Measurements from ENCODE around the gene TNFAIP8L1. TPM values are rescaled to one million over a fixed set of nuclear protein-coding genes. Genes with fewer than 3 reads are reported as not detected.
"Not testable (repeated sequence)": the region's sequence is repeated elsewhere in the genome, so short reads cannot be mapped to it uniquely, and the experiment has no call there.

The TNFAIP8L1 gene
- total RNA-seq, result 5.0 TPM

- DNase-seq, result peak; percentile 96
Measured at GRCh38 chr19:4638828-4639530, at the start of gene TNFAIP8L1. TNFAIP8L1 (plus strand) TSS chr19:4639516; CDS start chr19:4651870, 12,354 bp downstream.

- DNase-seq, result no peak
Measured at GRCh38 chr19:4589579-4590410, 49.5 kb upstream of the TNFAIP8L1 start.

GRCh38 chr19:4590559-4590958 is 48.8 kb upstream of the TNFAIP8L1 start:
- DNase-seq, result no peak

GRCh38 chr19:4591320-4591719 is 48.0 kb upstream of the TNFAIP8L1 start:
- no peak for DNase-seq

- DNase-seq, result no peak
Measured at GRCh38 chr19:4592445-4592844, 46.9 kb upstream of the TNFAIP8L1 start.

- DNase-seq, result no peak
Measured at GRCh38 chr19:4593409-4593851, 45.9 kb upstream of the TNFAIP8L1 start.

GRCh38 chr19:4594201-4594600 is 45.1 kb upstream of the TNFAIP8L1 start:
- DNase-seq, result no peak

GRCh38 chr19:4595158-4595557 is 44.2 kb upstream of the TNFAIP8L1 start:
- DNase-seq, result not testable (repeated sequence)

GRCh38 chr19:4596033-4596904 is 43.0 kb upstream of the TNFAIP8L1 start:
- no peak for DNase-seq

GRCh38 chr19:4597278-4597974 is 41.9 kb upstream of the TNFAIP8L1 start:
- DNase-seq, result no peak

GRCh38 chr19:4597975-4598671 is 41.2 kb upstream of the TNFAIP8L1 start:
- no peak for DNase-seq

- DNase-seq, result no peak
Measured at GRCh38 chr19:4598712-4599111, 40.6 kb upstream of the TNFAIP8L1 start.

- DNase-seq, result no peak
Measured at GRCh38 chr19:4600082-4600481, 39.2 kb upstream of the TNFAIP8L1 start.

GRCh38 chr19:4600893-4601292 is 38.4 kb upstream of the TNFAIP8L1 start:
- no peak for DNase-seq

GRCh38 chr19:4602173-4602788 is 37.0 kb upstream of the TNFAIP8L1 start:
- no peak for DNase-seq

GRCh38 chr19:4602915-4603314 is 36.4 kb upstream of the TNFAIP8L1 start:
- no peak for DNase-seq

GRCh38 chr19:4604912-4605311 is 34.4 kb upstream of the TNFAIP8L1 start:
- no peak for DNase-seq

GRCh38 chr19:4606181-4606580 is 33.1 kb upstream of the TNFAIP8L1 start:
- DNase-seq, result no peak

GRCh38 chr19:4606921-4607678 is 32.2 kb upstream of the TNFAIP8L1 start:
- DNase-seq, result peak; percentile 24

All from skin of body (tissue), 2 donors.